D721Med (cell line): ENCODE measurements around the gene RGS7.
A peak's percentile ranks its signal among the peaks of the same experiment; 100 is the strongest.

Experiments used
- DNase-seq: peaks from one replicate; pipeline ENCODE4 v3.0.0; 2011; ENCODE audit warnings: low spot score; ENCODE audit not compliant: insufficient read length
- FAIRE-seq: peaks from 2 replicates; lab custom pipeline; 2011; peaks lifted over from hg19 to GRCh38; lab: Jason Lieb, UNC
- TF ChIP-seq, protein P1 (sequence below): IDR thresholded peaks from 2 replicates; pipeline ENCODE4 v1.5.1; 2012; ENCODE audit warnings: mild to moderate bottlenecking, control low read depth; ENCODE audit not compliant: insufficient read depth; ENCODE audit errors: missing control alignments

Gene RGS7

DNA sequence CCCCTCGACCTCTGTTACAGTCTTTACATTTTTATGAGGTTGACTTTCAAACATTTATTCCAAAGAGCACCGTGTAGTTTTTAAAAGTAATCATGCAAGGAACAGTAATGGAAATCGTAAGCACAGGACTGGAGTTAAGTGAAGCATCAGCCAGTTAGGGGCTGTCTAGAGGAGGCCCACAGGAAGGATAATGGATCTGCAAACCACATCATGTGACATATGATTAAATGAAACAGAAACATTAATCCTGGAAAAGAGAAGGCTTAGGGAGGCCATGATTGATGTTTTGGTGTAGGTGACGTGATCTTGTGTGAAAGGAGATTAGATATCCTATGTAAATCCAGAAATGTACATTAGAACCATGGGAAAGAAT is 25.0 kb downstream of the RGS7 start:
- TF ChIP-seq, protein P1, sequence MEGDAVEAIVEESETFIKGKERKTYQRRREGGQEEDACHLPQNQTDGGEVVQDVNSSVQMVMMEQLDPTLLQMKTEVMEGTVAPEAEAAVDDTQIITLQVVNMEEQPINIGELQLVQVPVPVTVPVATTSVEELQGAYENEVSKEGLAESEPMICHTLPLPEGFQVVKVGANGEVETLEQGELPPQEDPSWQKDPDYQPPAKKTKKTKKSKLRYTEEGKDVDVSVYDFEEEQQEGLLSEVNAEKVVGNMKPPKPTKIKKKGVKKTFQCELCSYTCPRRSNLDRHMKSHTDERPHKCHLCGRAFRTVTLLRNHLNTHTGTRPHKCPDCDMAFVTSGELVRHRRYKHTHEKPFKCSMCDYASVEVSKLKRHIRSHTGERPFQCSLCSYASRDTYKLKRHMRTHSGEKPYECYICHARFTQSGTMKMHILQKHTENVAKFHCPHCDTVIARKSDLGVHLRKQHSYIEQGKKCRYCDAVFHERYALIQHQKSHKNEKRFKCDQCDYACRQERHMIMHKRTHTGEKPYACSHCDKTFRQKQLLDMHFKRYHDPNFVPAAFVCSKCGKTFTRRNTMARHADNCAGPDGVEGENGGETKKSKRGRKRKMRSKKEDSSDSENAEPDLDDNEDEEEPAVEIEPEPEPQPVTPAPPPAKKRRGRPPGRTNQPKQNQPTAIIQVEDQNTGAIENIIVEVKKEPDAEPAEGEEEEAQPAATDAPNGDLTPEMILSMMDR, result no peak
- FAIRE-seq (peak; percentile 64), DNase-seq (no peak)

- DNase-seq, result no peak
- TF ChIP-seq, protein P1, result no peak
- FAIRE-seq, result peak; percentile 64
Measured at GRCh38 chr1:241331328-241332036, 25.5 kb downstream of the RGS7 start.

- TF ChIP-seq, protein P1, result no peak
- FAIRE-seq (no peak), DNase-seq (no peak)
Measured at GRCh38 chr1:241330619-241331327, 26.2 kb downstream of the RGS7 start.

DNA sequence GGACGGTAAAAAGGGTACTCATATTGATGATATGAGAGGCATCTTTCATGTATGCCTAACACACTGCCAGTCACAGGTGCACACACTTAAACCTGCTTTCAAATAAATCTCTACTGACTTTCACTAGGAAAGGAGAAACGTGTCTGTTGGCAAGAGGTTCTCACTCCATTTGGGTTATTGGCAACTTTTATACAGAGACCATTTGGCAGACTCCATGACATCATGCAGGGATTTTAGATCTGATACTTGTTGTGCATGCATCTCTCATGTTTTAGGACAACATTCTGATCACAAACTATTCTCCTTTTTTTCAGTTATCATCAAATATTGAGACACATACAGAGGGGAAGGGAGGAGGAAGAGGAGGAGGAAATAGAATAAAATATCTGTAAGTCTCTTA is 31.5 kb downstream of the RGS7 start:
- TF ChIP-seq, protein P1, result no peak
- DNase-seq (no peak), FAIRE-seq (no peak)

- FAIRE-seq (peak; percentile 25), DNase-seq (no peak)
- TF ChIP-seq, protein P1, result no peak
Measured at GRCh38 chr1:241323514-241324195, 33.4 kb downstream of the RGS7 start.

DNA sequence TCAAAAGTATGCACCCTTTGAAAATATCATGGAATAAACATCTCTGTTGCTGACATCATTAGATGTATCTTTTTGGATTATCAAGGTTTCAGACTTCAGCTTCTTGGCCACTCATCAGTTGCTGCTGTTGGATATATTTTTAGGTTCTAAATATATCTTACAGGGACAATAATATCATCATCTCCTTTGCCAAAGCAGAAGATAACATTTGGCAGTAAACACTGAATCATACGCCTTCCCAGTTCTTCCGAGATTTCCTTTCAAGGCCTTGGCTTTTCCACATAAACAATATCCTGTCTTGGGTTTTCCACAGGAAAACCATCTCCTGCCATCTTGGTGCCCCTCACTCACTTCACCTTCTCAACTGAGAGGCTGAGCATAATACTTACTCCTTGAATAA is 39.3 kb downstream of the RGS7 start:
- no peak for DNase-seq
- FAIRE-seq, result no peak
- TF ChIP-seq, protein P1, result no peak
